H9 (cell line): ENCODE results near the gene PAQR9. TPM values are rescaled to one million over a fixed set of nuclear protein-coding genes. Genes with fewer than 3 reads are reported as not detected.

Experiments used
- DNase-seq: peaks from one replicate; pipeline ENCODE4 v3.0.0-alpha.2; 2017
- H2AFZ ChIP-seq: one replicate; pipeline ENCODE4 v1.6.1; 2013; ENCODE audit warnings: mild to moderate bottlenecking, low read length, control low read depth, moderate library complexity
- H2AK5ac ChIP-seq: 2 replicates; pipeline ENCODE4 v1.6.1; 2013; ENCODE audit warnings: low read length, control low read depth, mixed read lengths; ENCODE audit not compliant: insufficient read length
- H2BK120ac ChIP-seq: one replicate; pipeline ENCODE4 v1.6.1; 2013; ENCODE audit warnings: low read depth, mild to moderate bottlenecking, low read length, control low read depth, inconsistent platforms; ENCODE audit not compliant: poor library complexity, severe bottlenecking
- H2BK12ac ChIP-seq: 2 replicates; pipeline ENCODE4 v1.6.1; 2013; ENCODE audit warnings: low read length, control low read depth, mixed read lengths, low read depth; ENCODE audit not compliant: insufficient read length
- H2BK15ac ChIP-seq: 2 replicates; pipeline ENCODE4 v1.6.1; 2013; ENCODE audit warnings: low read depth, low read length, control low read depth
- H2BK20ac ChIP-seq: one replicate; pipeline ENCODE4 v1.6.1; 2013; ENCODE audit warnings: low read depth, mild to moderate bottlenecking, low read length, control low read depth, inconsistent platforms; ENCODE audit not compliant: poor library complexity, severe bottlenecking
- H2BK5ac ChIP-seq: 2 replicates; pipeline ENCODE4 v1.6.1; 2013; ENCODE audit warnings: low read length, control low read depth, mixed read lengths; ENCODE audit not compliant: insufficient read length
- H3K14ac ChIP-seq: 2 replicates; pipeline ENCODE4 v1.6.1; 2013; ENCODE audit warnings: low read length, control low read depth; ENCODE audit not compliant: insufficient read depth
- H3K18ac ChIP-seq: 2 replicates; pipeline ENCODE4 v1.6.1; 2013; ENCODE audit warnings: low read depth, mild to moderate bottlenecking, mixed read lengths, low read length, control low read depth; ENCODE audit not compliant: insufficient read length
- H3K23ac ChIP-seq: 2 replicates; pipeline ENCODE4 v1.6.1; 2013; ENCODE audit warnings: low read length, control low read depth, mixed read lengths, low read depth; ENCODE audit not compliant: insufficient read length
- H3K23me2 ChIP-seq: 2 replicates; pipeline ENCODE4 v1.6.1; 2013; ENCODE audit warnings: low read depth, mild to moderate bottlenecking, mixed read lengths, low read length, control low read depth; ENCODE audit not compliant: insufficient read length, poor library complexity, severe bottlenecking
- H3K27ac ChIP-seq: 2 replicates; pipeline ENCODE4 v1.5.1; 2013; ENCODE audit warnings: low read length, control low read depth, mixed read lengths, low read depth; ENCODE audit not compliant: insufficient read length
- H3K27me3 ChIP-seq: 2 replicates; pipeline ENCODE4 v1.6.1; 2013; ENCODE audit warnings: low read length, control low read depth, inconsistent platforms; ENCODE audit not compliant: insufficient read depth
- H3K4ac ChIP-seq: 2 replicates; pipeline ENCODE4 v1.6.1; 2013; ENCODE audit warnings: low read depth, mild to moderate bottlenecking, control low read depth, inconsistent platforms, low read length, moderate library complexity
- H3K4me1 ChIP-seq: 2 replicates; pipeline ENCODE4 v1.6.1; 2013; ENCODE audit warnings: low read length, control low read depth, inconsistent platforms; ENCODE audit not compliant: insufficient read depth
- H3K4me2 ChIP-seq: 2 replicates; pipeline ENCODE4 v1.6.1; 2013; ENCODE audit warnings: low read length, control low read depth, mixed read lengths; ENCODE audit not compliant: insufficient read length, insufficient read depth
- H3K56ac ChIP-seq: 2 replicates; pipeline ENCODE4 v1.6.1; 2013; ENCODE audit warnings: low read depth, mild to moderate bottlenecking, mixed read lengths, low read length, control low read depth; ENCODE audit not compliant: insufficient read length
- H3K79me1 ChIP-seq: 2 replicates; pipeline ENCODE4 v1.6.1; 2013; ENCODE audit warnings: low read depth, mild to moderate bottlenecking, moderate library complexity, low read length, control low read depth, inconsistent platforms; ENCODE audit not compliant: insufficient read depth, poor library complexity, severe bottlenecking
- H3K79me2 ChIP-seq: 2 replicates; pipeline ENCODE4 v1.6.1; 2013; ENCODE audit warnings: low read length, control low read depth, inconsistent platforms; ENCODE audit not compliant: insufficient read depth
- H3K9ac ChIP-seq: 2 replicates; pipeline ENCODE4 v1.6.1; 2013; ENCODE audit warnings: low read length, control low read depth, mixed read lengths; ENCODE audit not compliant: insufficient read length; ENCODE audit errors: extremely low read depth
- H3K9me3 ChIP-seq: one replicate; pipeline ENCODE4 v1.6.1; 2013; ENCODE audit warnings: low read depth, low read length, inconsistent platforms; ENCODE audit not compliant: control insufficient read depth
- H3T11ph ChIP-seq: one replicate; pipeline ENCODE4 v1.6.1; 2013; ENCODE audit warnings: mild to moderate bottlenecking, low read length, control low read depth, inconsistent platforms
- H4K20me1 ChIP-seq: one replicate; pipeline ENCODE4 v1.6.1; 2013; ENCODE audit not compliant: control insufficient read depth, insufficient read length, insufficient read depth
- H4K5ac ChIP-seq: 2 replicates; pipeline ENCODE4 v1.6.1; 2013; ENCODE audit warnings: low read depth, mild to moderate bottlenecking, mixed read lengths, low read length, control low read depth; ENCODE audit not compliant: insufficient read length
- H4K8ac ChIP-seq: replicated peaks from 2 replicates; pipeline ENCODE4 v1.6.1; 2013; ENCODE audit warnings: low read length, control low read depth, mixed read lengths, low read depth; ENCODE audit not compliant: insufficient read length
- H4K91ac ChIP-seq: 2 replicates; pipeline ENCODE4 v1.6.1; 2013; ENCODE audit warnings: low read depth, mild to moderate bottlenecking, moderate library complexity, mixed read lengths, low read length, control low read depth; ENCODE audit not compliant: insufficient read length
- H3K27ac Mint-ChIP-seq, 3 experiments: 2 replicates in 2 of 3; 3 replicates in 1 of 3; pipeline ENCODE4 v1.8.0; 2020 to 2021; ENCODE audit warnings: mixed read lengths in 3 of 3, mild to moderate bottlenecking in 1 of 3, moderate library complexity in 1 of 3
- H3K27me3 Mint-ChIP-seq: 2 replicates; pipeline ENCODE4 v1.8.0; 2021; ENCODE audit warnings: low read depth, mild to moderate bottlenecking, moderate library complexity, mixed read lengths
- H3K36me3 Mint-ChIP-seq, 3 experiments: 2 replicates in 2 of 3; 3 replicates in 1 of 3; pipeline ENCODE4 v1.8.0; 2020 to 2021; ENCODE audit warnings: low read depth in 3 of 3, mixed read lengths in 3 of 3; ENCODE audit not compliant: insufficient read depth in 1 of 3
- H3K4me1 Mint-ChIP-seq, 2 experiments: 2 replicates each; pipeline ENCODE4 v1.8.0; 2020; ENCODE audit warnings: mixed read lengths in 2 of 2
- H3K4me3 Mint-ChIP-seq, 2 experiments: 2 replicates in 1 of 2; 3 replicates in 1 of 2; pipeline ENCODE4 v1.8.0; 2020 to 2021; ENCODE audit warnings: mild to moderate bottlenecking in 2 of 2, mixed read lengths in 2 of 2, moderate library complexity in 1 of 2
- H3K9me3 Mint-ChIP-seq, 2 experiments: 2 replicates in 1 of 2; 3 replicates in 1 of 2; pipeline ENCODE4 v1.8.0; 2020; ENCODE audit warnings: mild to moderate bottlenecking in 2 of 2, mixed read lengths in 2 of 2, moderate library complexity in 1 of 2
- WGBS: extraction: QIAGEN DNeasy Blood & Tissue Kit; methylation state at CpG from one replicate; pipeline ENCODE4 v1.1.7; 2013; ENCODE audit warnings: missing lambda C conversion rate, low lambda C conversion rate, mixed read lengths; ENCODE audit not compliant: insufficient read length; ENCODE audit errors: extremely low coverage; 5-methylcytosine and 5-hydroxymethylcytosine counted together
- total RNA-seq: library from RNA; stranded (reverse); gene quantifications from 2 replicates; pipeline ENCODE4 v1.2.1, GENCODE V29; 2021
- TF ChIP-seq, protein P1 (sequence below): fragments of 200-600 bp; sonication (generic); conservative IDR thresholded peaks from 3 replicates; pipeline ENCODE4 v1.8.0; 2021; ENCODE audit warnings: antibody characterized with exemption, mild to moderate bottlenecking

The PAQR9 gene
- total RNA-seq, 1 experiment from 2014 or later, result 2.3 TPM

DNA sequence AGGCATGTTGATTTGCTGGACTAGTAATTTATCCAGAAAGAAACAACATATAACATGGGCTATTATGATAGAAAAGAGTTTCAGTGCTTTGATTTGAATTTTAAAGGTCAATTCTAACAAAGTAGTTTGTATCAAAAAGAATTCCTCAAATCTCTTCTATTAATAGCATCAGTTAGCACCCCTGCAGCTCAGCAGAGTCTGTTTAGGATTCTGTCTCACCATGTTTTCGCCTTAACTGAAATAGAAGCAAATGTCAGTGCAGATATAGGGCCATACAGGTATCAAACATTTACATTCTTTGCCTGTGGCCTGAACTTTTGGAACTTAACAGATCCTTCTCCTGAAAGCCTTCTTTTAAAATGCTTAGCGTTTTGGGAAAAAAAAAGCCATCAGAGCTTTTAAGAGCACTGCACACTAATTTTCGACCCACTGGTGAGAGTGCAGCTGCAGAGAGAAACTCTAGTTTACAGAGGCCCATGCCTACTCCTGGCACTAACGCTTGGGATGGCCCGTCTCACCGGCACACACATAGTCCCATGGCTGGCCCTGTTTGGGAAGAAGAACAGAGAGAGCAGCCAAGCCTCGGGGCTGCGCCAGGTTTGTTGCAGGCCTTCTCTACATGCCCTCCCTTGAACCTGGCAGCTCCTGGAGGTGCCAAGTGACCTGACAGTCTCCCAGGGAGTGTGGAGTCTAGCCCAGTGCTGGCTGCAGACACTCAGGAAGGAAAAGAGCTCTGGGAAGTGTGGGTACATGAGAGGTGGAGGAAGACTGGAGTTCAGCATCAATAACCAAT, 9.9 kb upstream of the PAQR9 start:
- H3T11ph ChIP-seq, result no peak overlapping the region
- WGBS, result no CpG with 5 or more reads among the region's 8 CpGs
- H3K23me2 ChIP-seq, result no peaks in the 10 kb centered on the region
- no peak overlapping the region for H3K9ac ChIP-seq
- no peak overlapping the region for H4K91ac ChIP-seq
- H4K5ac ChIP-seq, result no peak overlapping the region
- peaks cover 2 to 3% of the 10 kb centered on the region in 2 experiments; a peak in 1 of 4 replicates for H3K4me1 Mint-ChIP-seq
- no peak overlapping the region for H3K4me2 ChIP-seq
- H2BK20ac ChIP-seq, result no peak overlapping the region
- H3K27me3 ChIP-seq, result no peaks in the 10 kb centered on the region
- no peak overlapping the region for H2BK12ac ChIP-seq
- H3K27me3 Mint-ChIP-seq, result peaks cover 5% of the 10 kb centered on the region
- H2BK5ac ChIP-seq, result no peak overlapping the region
- no peak overlapping the region for H4K8ac ChIP-seq
- H3K23ac ChIP-seq, result no peak overlapping the region
- no peak overlapping the region for H3K4me3 Mint-ChIP-seq
- no peak overlapping the region for H3K4ac ChIP-seq
- H2BK15ac ChIP-seq, result no peak overlapping the region
- TF ChIP-seq, protein P1, sequence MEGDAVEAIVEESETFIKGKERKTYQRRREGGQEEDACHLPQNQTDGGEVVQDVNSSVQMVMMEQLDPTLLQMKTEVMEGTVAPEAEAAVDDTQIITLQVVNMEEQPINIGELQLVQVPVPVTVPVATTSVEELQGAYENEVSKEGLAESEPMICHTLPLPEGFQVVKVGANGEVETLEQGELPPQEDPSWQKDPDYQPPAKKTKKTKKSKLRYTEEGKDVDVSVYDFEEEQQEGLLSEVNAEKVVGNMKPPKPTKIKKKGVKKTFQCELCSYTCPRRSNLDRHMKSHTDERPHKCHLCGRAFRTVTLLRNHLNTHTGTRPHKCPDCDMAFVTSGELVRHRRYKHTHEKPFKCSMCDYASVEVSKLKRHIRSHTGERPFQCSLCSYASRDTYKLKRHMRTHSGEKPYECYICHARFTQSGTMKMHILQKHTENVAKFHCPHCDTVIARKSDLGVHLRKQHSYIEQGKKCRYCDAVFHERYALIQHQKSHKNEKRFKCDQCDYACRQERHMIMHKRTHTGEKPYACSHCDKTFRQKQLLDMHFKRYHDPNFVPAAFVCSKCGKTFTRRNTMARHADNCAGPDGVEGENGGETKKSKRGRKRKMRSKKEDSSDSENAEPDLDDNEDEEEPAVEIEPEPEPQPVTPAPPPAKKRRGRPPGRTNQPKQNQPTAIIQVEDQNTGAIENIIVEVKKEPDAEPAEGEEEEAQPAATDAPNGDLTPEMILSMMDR, result no peak
- no peak overlapping the region for H2AK5ac ChIP-seq
- H3K9me3 Mint-ChIP-seq, result no peaks in the 10 kb centered on the region; a peak in 1 of 5 replicates
- no peaks in the 10 kb centered on the region for H3K9me3 ChIP-seq
- H3K4me1 ChIP-seq, result no peaks in the 10 kb centered on the region
- H3K18ac ChIP-seq, result no peak overlapping the region
- peak overlapping the region in 1 of 3 experiments; percentile 54; a peak in 1 of 7 replicates for H3K27ac Mint-ChIP-seq
- no peaks in the 10 kb centered on the region for H3K79me1 ChIP-seq
- no peaks in the 10 kb centered on the region for H3K79me2 ChIP-seq
- H3K36me3 Mint-ChIP-seq, result no peaks in the 10 kb centered on the region
- H2BK120ac ChIP-seq, result no peak overlapping the region
- no peak overlapping the region for H3K56ac ChIP-seq
- H2AFZ ChIP-seq, result no peak overlapping the region
- H3K14ac ChIP-seq, result no peak overlapping the region
- DNase-seq, result no peak
- no peaks in the 10 kb centered on the region for H4K20me1 ChIP-seq
- H3K27ac ChIP-seq, result no peak overlapping the region
